Measurements from ENCODE around the gene KCTD18. TPM values are rescaled to one million over a fixed set of nuclear protein-coding genes. Genes with fewer than 3 reads are reported as not detected.

The KCTD18 gene
- total RNA-seq, 1 experiment from 2014 or later = 19.6 TPM

DNA sequence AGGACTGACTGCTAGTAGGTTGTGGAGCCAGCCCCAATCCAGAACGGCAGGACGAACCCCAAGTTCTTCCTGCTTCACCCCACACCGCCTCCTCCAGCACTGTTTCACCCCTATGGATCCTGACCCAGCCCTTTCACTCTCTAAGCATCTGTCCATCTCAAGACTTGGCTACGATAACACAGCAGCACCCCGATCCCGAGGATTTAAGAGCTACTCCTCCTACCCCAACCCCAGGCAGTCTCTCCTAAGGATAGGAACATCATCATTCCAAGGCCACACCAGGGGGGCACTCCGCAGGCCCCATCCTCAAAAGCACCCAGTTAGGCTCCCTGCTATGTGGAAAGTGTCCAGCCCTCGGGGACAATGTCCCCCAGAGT is 645 bp downstream of the KCTD18 start:
- Histone ChIP-seq H3K9me2 (ENCODE audit: insufficient read depth) (no peaks in the 10 kb centered on the region; the same call in 1 of the 2 replicates), H3K36me3 (ENCODE audit: low read depth) (no peaks in the 10 kb centered on the region), H3K27ac (peak overlapping the region; percentile 24; the same call in 1 of the 2 replicates), H3F3A (ENCODE audit: insufficient read depth, low read depth) (no peaks in the 10 kb centered on the region), H3K9me3 (ENCODE audit: insufficient read depth, low read depth) (no peaks in the 10 kb centered on the region), H3K4me1 (replicated peaks; ENCODE audit: insufficient read depth) (peaks cover 15% of the 10 kb centered on the region; the same call in 1 of the 2 replicates), H3K79me2 (ENCODE audit: low read depth) (peaks cover 12% of the 10 kb centered on the region; the same call in 1 of the 2 replicates), H2AFZ (peak overlapping the region; percentile 72), H3K27me3 (ENCODE audit: insufficient read depth, low read depth) (no peaks in the 10 kb centered on the region), H3K4me2 (peak overlapping the region; percentile 90), H3K4me3 (peak overlapping the region; percentile 78), H4K20me1 (ENCODE audit: insufficient read depth) (no peaks in the 10 kb centered on the region)
- peak in 1 of 2 experiments; percentile 15 for DNase-seq
- intact Hi-C loops (cut with micrococcal nuclease; ENCODE audit: unreplicated experiment) = no loop called here
- BruUV-seq (replicated peaks) = no TSS peak
- no peak for TF ChIP-seq EZH2 (IDR thresholded peaks at IDR 0.05; ENCODE audit: low read depth)
- TF ChIP-seq, protein P1, sequence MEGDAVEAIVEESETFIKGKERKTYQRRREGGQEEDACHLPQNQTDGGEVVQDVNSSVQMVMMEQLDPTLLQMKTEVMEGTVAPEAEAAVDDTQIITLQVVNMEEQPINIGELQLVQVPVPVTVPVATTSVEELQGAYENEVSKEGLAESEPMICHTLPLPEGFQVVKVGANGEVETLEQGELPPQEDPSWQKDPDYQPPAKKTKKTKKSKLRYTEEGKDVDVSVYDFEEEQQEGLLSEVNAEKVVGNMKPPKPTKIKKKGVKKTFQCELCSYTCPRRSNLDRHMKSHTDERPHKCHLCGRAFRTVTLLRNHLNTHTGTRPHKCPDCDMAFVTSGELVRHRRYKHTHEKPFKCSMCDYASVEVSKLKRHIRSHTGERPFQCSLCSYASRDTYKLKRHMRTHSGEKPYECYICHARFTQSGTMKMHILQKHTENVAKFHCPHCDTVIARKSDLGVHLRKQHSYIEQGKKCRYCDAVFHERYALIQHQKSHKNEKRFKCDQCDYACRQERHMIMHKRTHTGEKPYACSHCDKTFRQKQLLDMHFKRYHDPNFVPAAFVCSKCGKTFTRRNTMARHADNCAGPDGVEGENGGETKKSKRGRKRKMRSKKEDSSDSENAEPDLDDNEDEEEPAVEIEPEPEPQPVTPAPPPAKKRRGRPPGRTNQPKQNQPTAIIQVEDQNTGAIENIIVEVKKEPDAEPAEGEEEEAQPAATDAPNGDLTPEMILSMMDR (conservative IDR thresholded peaks at IDR 0.05) = no peak
- ChIA-PET CTCF (interaction anchor here (0.6 to 0.7 kb wide), 2 partner anchors 17 to 170 kb away, joined by 3 read pairs; partner anchors contain the start of gene SGO2), POLR2A (ENCODE audit: unreplicated experiment) (no interaction called here)

DNA sequence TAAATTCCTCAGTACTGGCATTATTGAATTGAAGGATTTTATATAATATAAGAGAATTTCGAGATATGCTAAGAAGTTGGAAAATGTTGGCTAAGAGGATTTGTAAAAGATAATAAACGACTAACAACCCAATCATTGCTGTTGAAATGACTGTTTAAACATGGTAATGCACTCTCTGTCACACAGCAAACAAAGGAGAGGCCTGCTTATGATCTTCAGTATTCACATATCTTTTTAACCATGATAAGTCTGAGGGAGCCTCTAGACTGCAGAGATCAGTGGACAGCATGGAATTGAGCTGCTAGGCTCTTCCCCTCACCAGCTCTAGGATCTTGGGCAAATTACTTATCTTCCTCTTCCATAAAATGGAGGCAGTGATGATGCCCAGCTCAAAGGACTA is 2.7 kb downstream of the KCTD18 start:
- no peak overlapping the region for H3K4me2 ChIP-seq
- H3K4me3 ChIP-seq = no peak overlapping the region
- DNase-seq = no peak
- no peaks in the 10 kb centered on the region for H3K9me3 ChIP-seq (ENCODE audit: insufficient read depth, low read depth)
- TF ChIP-seq, protein P1 (conservative IDR thresholded peaks at IDR 0.05) = no peak
- no peak for TF ChIP-seq EZH2 (IDR thresholded peaks at IDR 0.05; ENCODE audit: low read depth)
- intact Hi-C loops (cut with micrococcal nuclease; ENCODE audit: unreplicated experiment) = no loop called here
- H3K9me2 ChIP-seq (ENCODE audit: insufficient read depth) = no peaks in the 10 kb centered on the region; the same call in 1 of the 2 replicates
- ChIA-PET POLR2A (ENCODE audit: unreplicated experiment) (no interaction called here), CTCF (no interaction called here)
- peaks cover 12% of the 10 kb centered on the region; the same call in 1 of the 2 replicates for H3K79me2 ChIP-seq (ENCODE audit: low read depth)
- no peaks in the 10 kb centered on the region for H4K20me1 ChIP-seq (ENCODE audit: insufficient read depth)
- no peaks in the 10 kb centered on the region for H3F3A ChIP-seq (ENCODE audit: insufficient read depth, low read depth)
- H3K4me1 ChIP-seq (replicated peaks; ENCODE audit: insufficient read depth) = peaks cover 15% of the 10 kb centered on the region; the same call in 1 of the 2 replicates
- H3K36me3 ChIP-seq (ENCODE audit: low read depth) = 0 out of 2 replicates have a peak, but pooled peaks cover 7% of the 10 kb centered on the region
- no peaks in the 10 kb centered on the region for H3K27me3 ChIP-seq (ENCODE audit: insufficient read depth, low read depth)
- H2AFZ ChIP-seq = no peak overlapping the region
- BruUV-seq (replicated peaks) = no TSS peak
- no peak overlapping the region for H3K27ac ChIP-seq

DNA sequence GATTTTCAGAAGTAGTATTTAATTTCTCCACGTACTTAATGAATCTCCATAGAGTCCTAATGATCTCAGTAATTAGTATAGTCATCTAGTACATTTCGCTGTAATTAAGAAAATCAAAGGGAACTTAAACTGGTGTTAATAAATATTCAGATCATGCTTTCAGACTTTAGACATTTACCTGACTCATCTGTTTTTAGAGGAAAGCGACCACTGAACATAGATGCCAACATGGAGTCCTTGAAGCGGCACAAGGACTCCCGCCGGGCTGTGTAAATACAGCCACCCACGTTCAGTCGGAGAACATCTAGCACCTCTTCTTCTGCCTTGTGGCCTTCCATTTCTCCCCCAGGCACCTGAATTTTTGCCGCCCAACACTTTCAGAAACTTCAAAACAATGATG is 3.2 kb downstream of the KCTD18 start:
- no peaks in the 10 kb centered on the region for H3K27me3 ChIP-seq (ENCODE audit: insufficient read depth, low read depth)
- no TSS peak for BruUV-seq (replicated peaks)
- intact Hi-C loops (cut with micrococcal nuclease; ENCODE audit: unreplicated experiment) = no loop called here
- H3K4me3 ChIP-seq = no peak overlapping the region
- H4K20me1 ChIP-seq (ENCODE audit: insufficient read depth) = no peaks in the 10 kb centered on the region
- no peaks in the 10 kb centered on the region; the same call in 1 of the 2 replicates for H3K9me2 ChIP-seq (ENCODE audit: insufficient read depth)
- ChIA-PET CTCF (no interaction called here), POLR2A (ENCODE audit: unreplicated experiment) (no interaction called here)
- no peak for TF ChIP-seq EZH2 (IDR thresholded peaks at IDR 0.05; ENCODE audit: low read depth)
- TF ChIP-seq, protein P1 (conservative IDR thresholded peaks at IDR 0.05) = no peak
- H3K79me2 ChIP-seq (ENCODE audit: low read depth) = peaks cover 12% of the 10 kb centered on the region; the same call in 1 of the 2 replicates
- H3K4me2 ChIP-seq = no peak overlapping the region
- no peaks in the 10 kb centered on the region for H3F3A ChIP-seq (ENCODE audit: insufficient read depth, low read depth)
- no peaks in the 10 kb centered on the region for H3K9me3 ChIP-seq (ENCODE audit: insufficient read depth, low read depth)
- no peak overlapping the region for H2AFZ ChIP-seq
- H3K4me1 ChIP-seq (replicated peaks; ENCODE audit: insufficient read depth) = peaks cover 15% of the 10 kb centered on the region; the same call in 1 of the 2 replicates
- 0 out of 2 replicates have a peak, but pooled peaks cover 7% of the 10 kb centered on the region for H3K36me3 ChIP-seq (ENCODE audit: low read depth)
- DNase-seq = no peak
- H3K27ac ChIP-seq = no peak overlapping the region
